HS-5 (cell line): ENCODE data around the gene OR1F1.
"Not testable (repeated sequence)": the region's sequence is repeated elsewhere in the genome, so short reads cannot be mapped to it uniquely, and the experiment has no call there.

Experiments used
- DNase-seq: peaks from one replicate; pipeline ENCODE4 v3.0.0-alpha.2; 2012; ENCODE audit warnings: low read depth

OR1F1 gene

DNA sequence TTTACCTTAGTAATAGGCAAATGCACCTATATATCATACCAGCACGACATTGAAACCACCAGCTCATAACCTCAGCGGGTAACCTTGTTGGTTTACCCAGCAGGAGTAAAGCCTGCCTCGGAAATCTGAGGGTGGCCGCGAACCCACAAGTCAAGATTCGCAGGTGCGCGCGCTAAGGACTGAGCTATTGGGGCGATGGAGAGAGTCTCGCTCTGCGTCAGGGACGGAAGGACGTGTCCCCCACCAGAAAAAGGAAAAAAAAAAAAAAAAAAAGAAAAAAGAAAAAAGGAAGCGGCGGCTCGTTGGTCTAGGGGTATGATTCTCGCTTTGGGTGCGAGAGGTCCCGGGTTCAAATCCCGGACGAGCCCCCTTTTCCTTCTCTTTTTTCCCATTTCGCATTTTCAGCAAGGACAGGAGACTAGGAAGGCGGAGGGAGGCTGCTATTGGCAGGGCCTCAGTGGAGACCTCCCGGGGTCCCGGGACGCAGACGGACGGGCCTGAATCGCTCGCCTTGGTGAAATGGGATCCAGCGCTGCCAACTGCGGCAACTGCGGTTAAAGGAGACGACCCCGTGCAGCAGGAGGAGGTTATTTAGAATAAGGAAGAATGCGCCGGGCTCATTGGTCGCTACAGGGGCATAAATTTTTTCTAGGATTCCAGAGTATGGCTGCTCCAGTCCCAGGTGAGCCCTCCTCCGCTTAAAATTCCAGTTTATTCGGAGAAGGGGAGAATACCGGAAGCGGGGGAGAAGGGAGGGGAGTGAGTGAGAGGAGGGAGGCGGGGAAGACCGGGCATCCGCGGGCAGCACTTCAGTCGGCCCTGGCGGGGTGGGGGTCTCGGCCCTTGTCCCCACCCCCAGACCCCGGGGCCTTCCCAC, at the start of gene OR1F1:
OR1F1 (plus strand) TSS at position 407 of the 877 bp plus-strand sequence.
- no peak for DNase-seq

DNA sequence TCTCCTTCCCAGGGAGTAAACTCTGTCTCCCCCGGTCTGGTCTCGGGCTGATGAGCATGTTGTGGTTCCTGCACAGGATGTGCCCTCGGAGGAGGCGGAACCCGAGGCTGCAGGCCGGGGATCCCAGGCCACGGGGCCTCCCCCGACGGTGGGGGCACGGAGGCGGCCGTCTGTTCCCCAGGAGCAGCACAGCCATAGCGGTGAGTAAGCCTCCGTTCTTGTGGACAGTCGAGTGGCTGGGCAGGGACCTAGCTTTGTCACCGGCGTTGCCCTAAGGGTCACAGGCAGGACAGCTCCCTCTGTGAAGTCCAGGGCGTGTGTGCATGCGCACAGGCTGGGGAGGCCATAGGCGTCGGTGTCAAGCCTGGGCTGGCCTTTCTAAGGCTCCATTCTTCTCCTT, 49.7 kb upstream of the OR1F1 start:
- DNase-seq, result no peak

DNA sequence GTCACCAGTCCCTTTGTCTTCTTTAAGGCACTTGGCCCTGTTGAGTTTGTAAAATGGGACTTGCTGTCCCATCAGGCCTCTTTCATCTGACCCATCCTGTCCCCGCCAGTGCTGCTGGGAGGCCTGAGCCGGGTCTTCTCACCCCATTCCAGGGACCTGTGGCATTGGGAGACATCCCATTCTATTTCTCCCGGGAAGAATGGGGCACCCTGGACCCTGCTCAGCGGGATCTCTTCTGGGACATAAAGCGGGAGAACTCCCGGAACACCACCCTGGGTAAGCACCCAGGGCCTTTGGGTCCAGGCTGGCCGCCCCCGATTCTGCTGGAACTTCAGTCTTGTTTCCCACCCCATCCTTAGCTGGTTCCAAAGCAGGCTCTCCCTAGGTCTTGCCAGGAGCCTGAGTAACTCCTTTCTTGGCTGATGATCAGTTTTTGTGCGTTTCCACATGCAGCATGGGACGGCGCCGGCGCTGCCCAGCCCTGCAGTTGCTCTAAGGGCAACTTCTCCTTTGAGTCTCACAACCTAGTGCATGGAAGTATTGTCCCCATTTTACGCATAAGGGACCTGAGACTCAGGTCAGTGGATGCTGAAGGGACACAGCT, 49.1 kb upstream of the OR1F1 start:
- DNase-seq, result no peak

DNA sequence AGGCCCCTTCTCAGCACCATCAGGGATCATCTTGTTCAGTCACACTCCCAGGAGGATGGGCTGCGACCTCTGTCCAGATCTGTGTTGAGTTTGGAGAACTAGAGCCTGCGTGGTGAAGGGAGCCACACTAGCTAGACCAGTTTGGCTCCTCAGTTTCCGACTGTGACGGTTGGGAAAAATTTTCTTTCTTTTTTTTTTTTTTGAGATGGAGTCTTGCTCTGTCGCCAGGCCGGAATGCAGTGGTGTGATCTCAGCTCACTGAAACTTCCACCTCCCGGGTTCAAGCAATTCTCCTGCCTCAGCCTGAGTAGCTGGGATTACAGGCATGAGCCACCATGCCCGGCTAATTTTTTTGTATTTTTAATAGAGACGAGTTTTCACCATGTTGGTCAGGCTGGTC, 48.4 kb upstream of the OR1F1 start:
- not testable (repeated sequence) for DNase-seq

DNA sequence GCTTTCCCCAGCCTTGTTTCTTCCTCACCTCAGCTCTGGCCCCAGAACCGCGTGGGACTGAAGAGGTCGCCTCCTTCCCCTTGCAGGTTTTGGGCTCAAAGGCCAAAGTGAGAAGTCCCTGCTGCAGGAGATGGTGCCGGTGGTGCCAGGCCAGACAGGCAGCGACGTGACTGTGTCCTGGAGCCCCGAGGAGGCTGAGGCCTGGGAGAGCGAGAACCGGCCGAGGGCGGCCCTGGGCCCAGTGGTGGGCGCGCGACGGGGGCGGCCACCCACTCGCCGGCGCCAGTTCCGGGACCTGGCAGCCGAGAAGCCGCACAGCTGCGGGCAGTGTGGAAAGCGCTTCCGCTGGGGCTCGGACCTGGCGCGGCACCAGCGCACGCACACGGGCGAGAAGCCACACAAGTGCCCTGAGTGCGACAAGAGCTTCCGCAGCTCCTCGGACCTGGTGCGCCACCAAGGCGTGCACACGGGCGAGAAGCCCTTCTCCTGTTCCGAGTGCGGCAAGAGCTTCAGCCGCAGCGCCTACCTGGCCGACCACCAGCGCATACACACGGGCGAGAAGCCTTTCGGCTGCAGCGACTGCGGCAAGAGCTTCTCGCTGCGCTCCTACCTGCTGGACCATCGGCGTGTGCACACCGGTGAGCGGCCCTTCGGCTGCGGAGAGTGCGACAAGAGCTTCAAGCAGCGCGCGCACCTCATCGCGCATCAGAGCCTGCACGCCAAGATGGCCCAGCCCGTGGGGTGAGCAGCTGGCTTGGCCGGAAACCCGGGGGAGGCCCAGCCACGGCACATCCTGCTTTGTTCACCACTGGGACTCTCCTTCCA, 47.2 kb upstream of the OR1F1 start:
- DNase-seq, result no peak

DNA sequence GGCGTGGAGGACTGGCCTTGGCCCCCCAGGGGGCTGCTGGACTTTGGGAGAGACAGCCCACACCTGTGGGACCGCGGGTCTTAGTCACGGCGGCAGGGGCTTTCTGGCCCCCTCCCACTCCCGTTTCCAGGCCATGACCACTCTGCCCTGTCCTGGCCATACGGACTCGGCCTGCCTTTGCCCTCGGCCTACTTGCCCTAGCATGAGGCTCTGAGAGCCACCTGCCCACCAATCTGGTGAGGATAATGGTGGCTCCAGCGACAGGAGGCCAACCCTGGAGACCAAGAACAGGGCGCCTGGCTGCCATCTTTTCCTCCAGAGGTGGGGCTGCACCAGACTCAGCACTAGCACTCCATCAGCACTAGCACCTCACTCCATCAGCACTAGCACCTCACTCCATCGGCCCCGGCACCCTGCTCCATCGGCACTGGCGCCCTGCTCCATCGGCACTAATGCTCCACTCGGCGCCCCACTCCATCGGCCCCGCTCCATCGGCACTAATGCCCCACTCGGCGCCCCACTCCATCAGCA, 46.2 kb upstream of the OR1F1 start:
- DNase-seq, result no peak

DNA sequence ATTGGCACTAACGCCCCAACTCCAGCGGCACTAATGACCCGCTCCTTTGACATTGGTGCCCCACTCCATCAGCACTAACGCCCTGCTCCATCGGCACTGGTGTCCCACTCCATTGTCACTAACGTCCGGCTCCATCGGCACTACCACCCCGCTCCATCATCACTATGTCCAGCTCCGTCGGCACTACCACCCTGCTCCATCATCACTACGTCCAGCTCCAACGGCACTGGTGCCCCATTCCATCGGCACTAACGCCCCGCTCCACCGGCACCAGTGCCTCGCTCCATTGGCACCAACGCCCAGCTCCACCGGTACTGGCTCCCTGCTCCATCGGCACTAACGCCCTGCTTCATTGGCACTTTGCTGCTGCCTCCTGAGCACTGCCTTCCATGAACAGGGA, 45.7 kb upstream of the OR1F1 start:
- DNase-seq, result no peak

DNA sequence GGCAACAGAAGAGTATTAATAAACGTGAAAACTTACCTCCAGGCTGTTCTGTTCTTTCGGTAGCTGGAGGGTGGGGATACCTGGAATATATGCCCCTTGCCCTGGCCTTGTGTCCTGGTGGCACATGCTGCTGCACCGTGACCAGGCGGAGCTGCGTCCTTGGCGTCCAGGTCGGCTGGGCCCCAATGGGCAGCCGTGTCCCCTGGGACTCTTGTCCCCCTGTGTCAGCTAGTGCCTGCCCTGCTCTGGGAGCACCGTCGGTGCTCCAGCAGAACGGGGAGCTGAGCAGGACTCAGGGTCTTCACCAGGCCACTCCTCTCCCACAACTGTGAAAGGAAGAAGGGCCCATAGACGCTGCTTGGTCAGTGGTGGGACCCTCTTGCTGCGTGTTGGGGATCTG, 45.2 kb upstream of the OR1F1 start:
- no peak for DNase-seq

DNA sequence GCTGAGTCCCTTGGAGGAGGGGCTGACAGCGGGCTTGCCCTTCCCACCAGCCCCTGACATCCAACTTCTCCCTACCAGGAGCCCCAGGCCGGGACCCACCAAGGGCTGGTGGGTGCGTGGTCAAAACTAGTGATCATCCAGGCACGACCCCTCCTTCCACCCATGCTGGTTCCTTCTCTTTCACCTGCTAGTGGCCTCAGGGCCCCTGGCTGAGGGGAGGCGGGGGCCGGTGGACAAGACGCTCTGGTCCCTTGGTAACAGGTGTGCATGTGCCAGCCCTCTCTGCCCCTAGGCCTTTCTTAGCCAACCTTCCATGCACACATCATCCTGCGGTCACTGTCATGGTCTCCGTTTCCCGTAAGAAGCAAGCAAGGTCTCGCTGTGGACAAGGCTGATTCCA, 44.8 kb upstream of the OR1F1 start:
- DNase-seq, result no peak

DNA sequence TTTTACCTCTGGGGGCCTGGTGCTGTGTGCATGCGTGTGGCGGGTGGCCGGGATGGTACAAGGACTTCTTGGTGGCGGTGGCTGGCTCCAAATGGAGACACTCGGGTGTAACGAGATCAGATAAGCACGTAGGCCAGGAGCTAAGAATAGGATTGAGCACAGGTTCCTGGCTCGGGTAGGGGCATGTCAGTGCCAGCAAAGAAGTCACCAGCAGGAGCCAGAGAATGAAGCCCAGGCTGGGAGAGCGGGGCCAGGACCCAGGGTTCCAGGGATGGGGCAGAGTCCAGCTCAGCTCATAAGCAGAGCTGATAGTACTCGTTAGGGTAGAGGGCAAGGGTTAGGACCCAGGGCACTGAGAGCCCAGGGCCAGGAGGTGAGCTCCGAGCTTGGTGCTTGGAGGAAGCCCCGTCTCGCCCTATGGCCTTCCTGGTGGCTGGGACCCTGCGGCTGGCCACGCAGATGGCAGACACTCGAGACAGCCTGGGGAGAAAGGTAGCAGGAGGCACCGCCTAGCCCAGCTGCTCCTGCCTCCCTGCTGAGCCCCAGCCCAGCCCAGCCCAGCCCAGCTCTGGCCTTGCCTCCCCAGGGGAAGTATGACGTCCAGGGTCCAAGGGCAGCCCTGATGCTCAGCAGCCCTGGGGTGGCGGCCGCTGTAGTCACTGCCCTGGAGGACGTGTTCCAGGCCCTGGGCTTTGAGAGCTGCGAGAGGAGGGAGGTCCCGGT, 44.2 kb upstream of the OR1F1 start:
- no peak for DNase-seq

DNA sequence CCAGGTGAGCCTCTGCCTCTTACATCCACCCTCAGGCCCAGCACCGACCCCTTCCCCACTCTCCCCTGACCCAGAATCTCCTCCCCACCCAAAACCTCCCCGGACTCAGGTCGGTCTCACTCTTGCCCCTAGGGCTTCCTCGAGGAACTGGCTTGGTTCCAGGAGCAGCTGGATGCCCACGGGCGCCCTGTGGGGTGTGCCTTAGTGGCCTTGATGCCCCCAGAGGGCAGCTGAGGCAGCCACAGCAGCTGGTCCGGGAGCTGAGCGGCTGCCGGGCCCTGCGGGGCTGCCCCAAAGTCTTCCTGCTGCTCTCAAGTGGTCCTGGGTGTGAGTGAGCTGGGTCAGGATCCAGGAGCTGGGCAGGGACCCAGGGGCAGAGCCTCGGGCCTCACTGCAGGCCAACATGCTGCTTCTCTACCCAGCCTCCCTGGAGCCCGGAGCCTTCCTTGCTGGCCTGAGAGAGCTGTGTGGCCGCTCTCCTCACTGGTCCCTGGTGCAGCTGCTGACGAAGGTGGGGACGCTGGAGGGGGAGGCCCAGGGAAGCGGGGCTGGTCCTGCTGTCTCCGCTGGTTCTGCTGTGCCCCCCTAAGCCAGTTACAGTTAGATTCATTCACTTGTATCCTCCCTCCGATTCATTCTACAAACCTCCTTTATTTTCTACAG, 43.6 kb upstream of the OR1F1 start:
- no peak for DNase-seq

DNA sequence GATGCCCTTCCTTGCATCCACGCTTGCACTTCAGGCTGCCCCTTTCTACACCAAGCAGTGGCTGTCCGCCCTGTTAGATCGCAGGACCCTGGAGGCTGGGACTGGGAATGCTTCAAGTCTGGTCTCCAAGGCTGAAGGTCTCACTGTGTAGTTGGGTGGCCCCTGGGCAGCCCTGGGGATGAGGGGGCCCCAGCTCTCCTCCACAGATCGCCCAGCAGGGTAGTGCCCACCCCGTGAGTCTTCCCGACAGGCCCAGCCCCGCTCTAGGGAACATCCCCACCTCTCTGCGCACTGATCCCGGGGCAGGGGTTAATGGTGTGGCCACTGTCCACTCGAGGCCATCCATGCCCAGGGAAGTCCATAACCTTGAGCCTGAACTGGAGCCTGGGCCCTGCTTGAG, 42.9 kb upstream of the OR1F1 start:
- DNase-seq, result no peak

DNA sequence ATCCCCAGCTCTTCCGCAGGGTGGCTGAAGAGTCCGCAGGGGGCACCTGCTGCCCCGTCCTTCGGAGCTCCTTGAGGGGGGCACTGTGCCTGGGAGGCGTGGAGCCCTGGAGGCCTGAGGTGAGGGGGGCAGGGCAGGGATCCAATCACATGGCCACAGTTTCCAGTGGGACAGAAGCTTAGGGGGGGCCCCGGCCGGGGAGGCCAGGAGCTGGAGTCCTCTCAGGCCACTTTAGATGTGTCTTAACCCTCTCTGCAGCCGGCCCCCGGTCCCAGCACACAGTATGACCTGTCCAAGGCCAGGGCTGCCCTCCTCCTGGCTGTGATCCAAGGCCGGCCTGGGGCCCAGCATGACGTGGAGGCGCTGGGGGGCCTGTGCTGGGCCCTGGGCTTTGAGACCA, 42.3 kb upstream of the OR1F1 start:
- DNase-seq, result no peak

DNA sequence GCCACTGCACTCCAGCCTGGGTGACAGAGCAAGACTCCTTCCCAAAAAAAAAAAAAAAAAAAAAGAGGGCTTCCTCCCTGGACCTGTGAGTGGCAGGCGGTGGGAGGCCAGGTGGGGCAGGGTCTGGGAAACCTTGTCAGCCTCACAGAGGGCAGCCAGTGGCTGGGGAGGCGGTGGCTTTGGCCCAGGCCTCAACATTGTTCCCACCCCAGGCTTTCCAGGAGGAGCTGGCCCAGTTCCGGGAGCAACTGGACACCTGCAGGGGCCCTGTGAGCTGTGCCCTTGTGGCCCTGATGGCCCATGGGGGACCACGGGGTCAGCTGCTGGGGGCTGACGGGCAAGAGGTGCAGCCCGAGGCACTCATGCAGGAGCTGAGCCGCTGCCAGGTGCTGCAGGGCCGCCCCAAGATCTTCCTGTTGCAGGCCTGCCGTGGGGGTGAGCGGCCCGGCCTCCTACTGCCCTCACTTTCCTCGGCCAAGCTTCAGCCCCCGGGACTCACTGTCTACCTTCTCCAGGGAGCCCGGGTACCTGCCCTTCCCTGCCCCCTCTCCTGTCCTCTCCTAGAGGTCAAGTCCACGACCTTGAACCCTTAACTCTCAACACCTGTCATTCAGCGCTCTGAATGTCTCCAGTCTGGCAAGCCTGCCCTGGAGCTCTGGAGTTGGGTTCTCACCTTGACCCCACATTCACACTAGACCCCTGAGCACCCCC, 40.8 kb upstream of the OR1F1 start:
- DNase-seq, result no peak

DNA sequence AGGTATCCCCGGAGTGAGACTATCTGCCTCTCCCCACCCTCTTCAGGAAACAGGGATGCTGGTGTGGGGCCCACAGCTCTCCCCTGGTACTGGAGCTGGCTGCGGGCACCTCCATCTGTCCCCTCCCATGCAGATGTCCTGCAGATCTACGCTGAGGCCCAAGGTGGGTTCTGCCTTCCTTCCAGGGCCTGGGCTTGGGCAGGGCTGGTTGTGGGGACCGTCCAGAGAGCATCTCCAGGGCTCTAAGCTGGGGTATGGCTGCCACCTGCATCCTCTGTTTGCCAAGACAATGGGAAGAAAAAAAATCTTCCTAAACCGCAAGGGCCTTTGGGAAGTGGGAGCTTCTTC, 40.3 kb upstream of the OR1F1 start:
- no peak for DNase-seq

DNA sequence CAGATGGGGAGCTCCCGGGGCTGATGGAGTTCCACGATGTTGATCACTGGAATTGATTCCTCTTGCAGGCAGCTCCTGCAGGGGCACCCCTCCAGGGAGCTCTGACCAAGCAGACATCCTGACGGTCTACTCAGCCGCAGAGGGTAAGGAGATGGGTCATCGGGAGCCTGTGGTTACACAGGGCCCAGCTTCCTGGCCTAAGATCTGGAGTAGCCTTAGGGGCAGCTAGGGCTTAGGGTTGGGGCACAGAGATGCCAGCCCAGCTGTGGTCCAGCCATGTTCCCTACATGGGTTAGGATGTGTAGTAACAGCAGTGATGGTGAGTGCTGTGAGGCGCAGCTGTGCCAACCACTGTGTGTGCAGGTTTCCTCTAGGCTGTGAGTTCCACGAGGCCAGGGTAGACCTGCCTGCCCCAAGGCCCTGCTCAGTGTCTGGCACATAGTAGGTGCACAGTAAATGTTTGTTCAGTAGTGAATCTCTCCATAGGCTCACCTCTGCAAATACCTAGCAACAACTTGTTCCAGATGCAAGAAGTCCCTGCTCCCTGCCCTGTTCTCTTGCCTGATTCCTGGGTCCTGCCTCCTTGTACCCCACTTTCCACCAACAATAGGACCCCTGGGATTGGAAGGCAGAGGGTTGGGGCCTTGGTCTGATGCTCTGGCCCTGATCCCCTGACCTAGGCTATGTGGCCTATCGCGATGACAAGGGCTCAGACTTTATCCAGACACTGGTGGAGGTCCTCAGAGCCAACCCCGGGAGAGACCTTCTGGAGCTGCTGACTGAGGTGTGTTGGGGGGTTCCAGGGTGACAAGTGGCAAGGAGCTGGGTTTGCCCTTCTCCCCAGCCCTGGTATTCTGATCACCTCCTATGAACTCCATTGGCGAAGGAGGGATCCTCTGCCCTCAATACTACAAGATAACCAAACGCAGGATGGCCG, 39.5 kb upstream of the OR1F1 start:
- DNase-seq, result no peak

DNA sequence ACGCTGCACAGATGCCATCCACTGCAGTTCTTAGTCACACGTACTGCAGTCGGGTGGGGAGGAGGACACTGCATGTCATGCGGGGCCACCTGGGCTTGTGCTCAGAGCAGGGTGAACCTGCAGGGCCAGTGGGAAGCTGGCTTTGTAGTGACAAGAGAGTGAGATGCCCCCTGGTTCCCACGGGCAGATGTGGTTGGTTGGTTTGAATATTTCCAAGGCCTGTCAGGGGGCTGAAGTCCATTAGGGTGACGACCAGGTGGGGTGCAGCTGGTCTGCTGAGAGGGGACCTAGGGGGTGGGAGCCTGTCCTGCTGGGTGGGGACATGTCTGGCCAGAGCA, 38.8 kb upstream of the OR1F1 start:
- no peak for DNase-seq

DNA sequence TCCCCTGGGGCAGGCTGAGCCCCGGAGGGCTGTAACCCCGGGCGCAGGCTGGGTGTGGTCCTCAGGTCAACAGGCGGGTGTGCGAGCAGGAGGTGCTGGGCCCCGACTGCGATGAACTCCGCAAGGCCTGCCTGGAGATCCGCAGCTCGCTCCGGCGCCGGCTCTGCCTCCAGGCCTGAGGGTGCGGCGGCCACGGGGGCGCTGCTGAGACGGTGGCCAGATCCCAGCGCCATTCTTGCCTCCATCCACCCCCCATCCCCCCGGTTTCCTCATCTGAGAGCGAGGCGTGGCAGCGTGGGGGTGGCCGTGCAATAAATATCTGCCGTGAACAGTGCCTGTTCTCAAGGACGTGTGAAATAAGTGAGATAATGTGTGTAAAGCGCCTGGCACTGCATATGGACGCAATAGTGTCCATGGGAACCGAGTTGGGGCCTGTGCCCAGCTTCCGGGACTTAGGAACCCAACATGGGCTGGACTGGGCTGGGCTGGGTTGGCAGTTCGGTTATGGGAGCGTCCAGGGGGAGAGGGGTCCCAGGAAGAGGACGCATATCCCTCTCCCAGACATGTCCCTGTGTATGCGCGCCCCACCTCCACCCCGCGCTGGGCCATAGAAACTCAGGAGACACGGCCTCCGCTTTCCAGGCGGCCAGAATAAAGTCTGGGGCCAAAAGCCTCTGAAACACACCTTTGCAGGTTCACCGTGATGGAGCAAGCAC, 38.2 kb upstream of the OR1F1 start:
- no peak for DNase-seq
